Ishikawa (cell line): ENCODE measurements around the gene DCDC2.

Experiments used
- CREB1 ChIP-seq: IDR thresholded peaks from 2 replicates; pipeline ENCODE4 v1.6.1; 2012; ENCODE audit warnings: low read depth
- MAX ChIP-seq: IDR thresholded peaks from 2 replicates; pipeline ENCODE4 v1.6.1; 2012

DNA sequence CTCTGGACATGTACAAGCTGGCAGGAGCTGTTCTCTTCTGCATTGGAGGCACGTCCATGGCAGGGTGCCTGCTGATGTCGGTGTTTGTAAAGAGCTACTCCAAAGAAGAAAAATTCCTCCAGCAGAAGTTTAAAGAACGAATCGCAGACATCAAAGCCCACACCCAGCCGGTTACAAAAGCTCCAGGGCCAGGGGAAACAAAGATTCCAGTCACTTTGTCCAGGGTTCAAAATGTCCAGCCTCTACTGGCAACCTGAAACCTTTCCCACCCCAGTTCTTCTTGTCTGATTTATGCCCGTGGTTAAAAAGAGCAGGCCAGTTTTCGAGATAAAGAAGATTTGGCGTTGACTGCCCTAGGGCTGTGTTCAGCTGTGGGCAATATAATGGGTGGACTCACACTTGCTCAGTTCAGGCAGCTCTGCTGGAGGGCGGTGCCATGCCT, 212.1 kb downstream of the DCDC2 start:
- TF ChIP-seq CREB1 (no peak), MAX (no peak)
